GM18508 (cell line): ENCODE measurements around the gene CHAT.

Source experiments
- ATAC-seq: cut with Tn5 transposase; IDR thresholded peaks from one replicate; pipeline ENCODE4 v1.9.1; 2021; ENCODE audit warnings: moderate number of reproducible peaks; ENCODE audit not compliant: insufficient read depth, unreplicated experiment

CHAT gene

GRCh38 chr10:49650724-49651034 is 36.8 kb downstream of the CHAT start:
- no peak for ATAC-seq

- no peak for ATAC-seq
Measured at GRCh38 chr10:49651039-49651835, 37.4 kb downstream of the CHAT start.

GRCh38 chr10:49651917-49652316 is 38.1 kb downstream of the CHAT start:
- no peak for ATAC-seq

GRCh38 chr10:49652421-49653272 is 38.8 kb downstream of the CHAT start:
- no peak for ATAC-seq

- ATAC-seq, result no peak
Measured at GRCh38 chr10:49653273-49653929, 39.6 kb downstream of the CHAT start.

- ATAC-seq, result no peak
Measured at GRCh38 chr10:49654036-49654693, 40.3 kb downstream of the CHAT start.

GRCh38 chr10:49655099-49655498 is 41.3 kb downstream of the CHAT start:
- no peak for ATAC-seq

- ATAC-seq, result no peak
Measured at GRCh38 chr10:49656845-49657493, 43.1 kb downstream of the CHAT start.

- ATAC-seq, result no peak
Measured at GRCh38 chr10:49657606-49658005, 43.8 kb downstream of the CHAT start.

GRCh38 chr10:49661140-49661856 is 47.5 kb downstream of the CHAT start:
- ATAC-seq, result no peak

GRCh38 chr10:49662169-49662830 is 48.5 kb downstream of the CHAT start:
- no peak for ATAC-seq

GRCh38 chr10:49663596-49663995 is 49.8 kb downstream of the CHAT start:
- no peak for ATAC-seq

- ATAC-seq, result no peak
Measured at GRCh38 chr10:49664006-49664841, 50.4 kb downstream of the CHAT start.

GRCh38 chr10:49664842-49665355 is 51.1 kb downstream of the CHAT start:
- no peak for ATAC-seq

GRCh38 chr10:49666054-49666615 is 52.3 kb downstream of the CHAT start:
- no peak for ATAC-seq

GRCh38 chr10:49666685-49667084 is 52.8 kb downstream of the CHAT start:
- ATAC-seq, result no peak

- no peak for ATAC-seq
Measured at GRCh38 chr10:49667991-49668390, 54.2 kb downstream of the CHAT start.

- ATAC-seq, result no peak
Measured at GRCh38 chr10:49668684-49669083, 54.8 kb downstream of the CHAT start.
